Loucy (cell line): Measurements from ENCODE around the gene ABHD10.

ENCODE experiments used
- H2AFZ ChIP-seq: fragments of 200-600 bp; sonication (generic); 2 replicates; pipeline ENCODE4 v1.6.0; 2016; ENCODE audit warnings: antibody characterized with exemption, mild to moderate bottlenecking, low read length, moderate library complexity
- H3F3A ChIP-seq: fragments of 200-600 bp; 2 replicates; pipeline ENCODE4 v1.6.0; 2016; ENCODE audit warnings: antibody characterized with exemption, low read depth, mild to moderate bottlenecking
- H3K27me3 ChIP-seq: fragments of 200-600 bp; sonication (generic); 2 replicates; pipeline ENCODE4 v1.6.1; 2014; ENCODE audit warnings: low read length, mild to moderate bottlenecking; ENCODE audit not compliant: insufficient read depth, poor library complexity, severe bottlenecking
- H3K36me3 ChIP-seq: fragments of 200-600 bp; sonication (generic); 2 replicates; pipeline ENCODE4 v1.6.1; 2016; ENCODE audit warnings: low read length; ENCODE audit not compliant: insufficient read depth
- H3K4me1 ChIP-seq: fragments of 200-600 bp; sonication (generic); 2 replicates; pipeline ENCODE4 v1.5.1; 2014; ENCODE audit warnings: low read length, mild to moderate bottlenecking; ENCODE audit not compliant: insufficient read depth, poor library complexity, severe bottlenecking
- H3K4me2 ChIP-seq: fragments of 200-600 bp; sonication (generic); 2 replicates; pipeline ENCODE4 v1.6.0; 2014; ENCODE audit warnings: antibody characterized with exemption, low read length, low read depth, mild to moderate bottlenecking; ENCODE audit not compliant: poor library complexity, severe bottlenecking
- H3K4me3 ChIP-seq: fragments of 200-600 bp; sonication (generic); 2 replicates; pipeline ENCODE4 v1.5.1; 2014; ENCODE audit warnings: low read length, mild to moderate bottlenecking, mixed read lengths; ENCODE audit not compliant: poor library complexity, severe bottlenecking
- H3K79me2 ChIP-seq: fragments of 200-600 bp; sonication (generic); 2 replicates; pipeline ENCODE4 v1.6.1; 2014; ENCODE audit warnings: low read length; ENCODE audit not compliant: insufficient read depth
- H3K9ac ChIP-seq: fragments of 200-600 bp; sonication (generic); 2 replicates; pipeline ENCODE4 v1.6.0; 2014; ENCODE audit warnings: mild to moderate bottlenecking, low read depth, low read length, moderate library complexity; ENCODE audit not compliant: poor library complexity, severe bottlenecking
- H3K9me2 ChIP-seq: fragments of 200-600 bp; sonication (generic); replicated peaks from 2 replicates; pipeline ENCODE4 v1.6.1; 2016; ENCODE audit warnings: low read depth, low read length, mixed read lengths
- H3K9me3 ChIP-seq: fragments of 200-600 bp; sonication (generic); 2 replicates; pipeline ENCODE4 v1.6.1; 2014; ENCODE audit warnings: mild to moderate bottlenecking, antibody characterized with exemption, low read length, low read depth; ENCODE audit not compliant: insufficient read depth
- H4K20me1 ChIP-seq: fragments of 200-600 bp; sonication (generic); 2 replicates; pipeline ENCODE4 v1.6.0; 2014; ENCODE audit warnings: antibody characterized with exemption, low read length, mild to moderate bottlenecking; ENCODE audit not compliant: insufficient read depth, poor library complexity, severe bottlenecking
- CTCF ChIP-seq: fragments of 200-600 bp; sonication (generic); conservative IDR thresholded peaks from 2 replicates; pipeline ENCODE4 v1.5.1; 2014; ENCODE audit warnings: mild to moderate bottlenecking, antibody characterized with exemption, low read length
- EZH2phosphoT487 ChIP-seq: fragments of 200-600 bp; IDR thresholded peaks from 2 replicates; pipeline ENCODE4 v1.6.1; 2018; ENCODE audit warnings: antibody characterized with exemption, mild to moderate bottlenecking, moderate library complexity, borderline replicate concordance

ABHD10 gene

GRCh38 chr3:112042842-112043280, 64.0 kb downstream of the ABHD10 start:
- no peaks in the 10 kb centered on the region for H3K79me2 ChIP-seq
- no peaks in the 10 kb centered on the region for H3K27me3 ChIP-seq
- peaks cover 5% of the 10 kb centered on the region for H3K4me1 ChIP-seq
- H2AFZ ChIP-seq, result 0 out of 2 replicates have a peak overlapping the region, but pooled peaks have one; percentile 71
- no peak overlapping the region for H3K4me3 ChIP-seq
- H3K9me3 ChIP-seq, result no peaks in the 10 kb centered on the region
- H3K9me2 ChIP-seq, result no peaks in the 10 kb centered on the region
- H3K9ac ChIP-seq, result no peak overlapping the region
- H3K36me3 ChIP-seq, result no peaks in the 10 kb centered on the region
- H3F3A ChIP-seq, result no peaks in the 10 kb centered on the region
- H3K4me2 ChIP-seq, result no peak overlapping the region
- TF ChIP-seq CTCF, result no peak
- TF ChIP-seq EZH2phosphoT487, result no peak
- H4K20me1 ChIP-seq, result no peaks in the 10 kb centered on the region
